Gastroesophageal sphincter (tissue), 4 donors: ENCODE results near the gene PRRG2. TPM values are rescaled to one million over a fixed set of nuclear protein-coding genes. Genes with fewer than 3 reads are reported as not detected.

ENCODE experiments used
- ATAC-seq: fragments of 150-250 bp; one replicate; pipeline ENCODE4 v1.9.1; 2016; ENCODE audit warnings: mild to moderate bottlenecking, moderate library complexity
- H3K27ac ChIP-seq, 4 donors: fragments of 200-600 bp; sonication (generic) in 3 of 4; 1 replicate in 3 of 4; 2 replicates in 1 of 4; pipeline ENCODE4 v1.5.1; 2016 to 2019
- H3K27me3 ChIP-seq: fragments of 200-600 bp; sonication (generic); one replicate; pipeline ENCODE4 v1.5.1; 2019
- H3K36me3 ChIP-seq, 2 donors: fragments of 200-600 bp; sonication (generic); one replicate each; pipeline ENCODE4 v1.5.1; 2019; ENCODE audit warnings: control low read depth in 1 of 2
- H3K4me1 ChIP-seq, 3 donors: fragments of 200-600 bp; sonication (generic); 1 replicate in 2 of 3; 2 replicates in 1 of 3; pipeline ENCODE4 v1.5.1; 2016 to 2019; ENCODE audit warnings: control low read depth in 2 of 3
- H3K4me3 ChIP-seq, 2 donors: fragments of 200-600 bp; sonication (generic); one replicate each; pipeline ENCODE4 v1.5.1; 2019; ENCODE audit warnings: mild to moderate bottlenecking in 1 of 2, moderate library complexity in 1 of 2
- H3K9me3 ChIP-seq, 3 donors: fragments of 200-600 bp; sonication (generic); one replicate each; pipeline ENCODE4 v1.5.1; 2017 to 2019; ENCODE audit warnings: control low read depth in 2 of 3
- CTCF ChIP-seq, 4 experiments: fragments of 200-600 bp in 2 of 4; fragments of 450-650 bp in 2 of 4; sonication (generic) in 1 of 4; IDR thresholded peaks; one replicate each; pipeline ENCODE4 v1.5.1; 2017 to 2019; ENCODE audit warnings: antibody characterized with exemption in 4 of 4, mild to moderate bottlenecking in 2 of 4, moderate library complexity in 2 of 4
- EP300 ChIP-seq: sonication (generic); formaldehyde crosslinking; IDR thresholded peaks from one replicate; pipeline ENCODE4 v1.6.1; 2017; ENCODE audit warnings: antibody characterized with exemption, mild to moderate bottlenecking
- POLR2A ChIP-seq, 2 donors: fragments of 450-650 bp; IDR thresholded peaks; one replicate each; pipeline ENCODE4 v1.6.1; 2017; ENCODE audit warnings: antibody characterized with exemption in 2 of 2, mild to moderate bottlenecking in 2 of 2, moderate library complexity in 1 of 2
- POLR2AphosphoS5 ChIP-seq: sonication (generic); formaldehyde crosslinking; IDR thresholded peaks from one replicate; pipeline ENCODE4 v1.6.1; 2017; ENCODE audit warnings: antibody characterized with exemption
- WGBS, 2 donors: methylation state at CpG; one replicate each; pipeline ENCODE4 v1.1.5; 2018; ENCODE audit warnings: low coverage in 1 of 2; 5-methylcytosine and 5-hydroxymethylcytosine counted together
- total RNA-seq, 4 donors: library from RNA; depleted of rRNA; stranded (reverse); fragments of >200 nt; gene quantifications; one replicate each; pipeline ENCODE4 v1.1.0, GENCODE V29; 2016

The PRRG2 gene
- total RNA-seq, 4 donors from 2014 or later = 1.0 to 1.1 TPM; not detected in 2

DNA sequence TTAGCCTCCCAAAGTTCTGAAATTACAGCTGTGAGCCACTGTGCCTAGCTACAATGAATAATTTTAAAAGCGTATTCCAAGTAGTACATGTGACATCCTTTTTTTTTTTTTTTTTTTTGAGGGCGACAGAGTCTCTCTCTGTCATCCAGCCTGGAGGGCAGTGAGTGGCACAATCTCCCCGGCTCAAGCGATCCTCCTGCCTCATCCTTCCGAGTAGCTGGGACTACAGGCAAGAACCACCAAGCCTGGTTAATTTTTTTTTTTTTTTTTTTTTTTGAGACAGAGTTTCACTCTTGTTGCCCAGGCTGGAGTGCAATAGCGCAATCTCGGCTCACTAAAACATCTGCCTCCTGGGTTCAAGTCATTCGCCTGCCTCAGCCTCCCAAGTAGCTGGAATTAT lies 6.1 kb downstream of the PRRG2 start:
- H3K36me3 ChIP-seq = no peaks in the 10 kb centered on the region
- 67 to 71% methylated on average over 5 to 7 of the region's 8 CpGs for WGBS, 2 donors
- no peak for ATAC-seq
- peaks cover 0 to 19% (median under 1%) of the 10 kb centered on the region in 3 donors for H3K4me1 ChIP-seq
- H3K27me3 ChIP-seq = no peaks in the 10 kb centered on the region
- no peaks in the 10 kb centered on the region for H3K9me3 ChIP-seq
- no peak overlapping the region for H3K4me3 ChIP-seq
- no peak overlapping the region for H3K27ac ChIP-seq
- TF ChIP-seq CTCF (IDR thresholded peaks at IDR 0.05) = no peak
- TF ChIP-seq EP300 = no peak
- no peak for TF ChIP-seq POLR2A (IDR thresholded peaks at IDR 0.05)
- TF ChIP-seq POLR2AphosphoS5 = no peak

DNA sequence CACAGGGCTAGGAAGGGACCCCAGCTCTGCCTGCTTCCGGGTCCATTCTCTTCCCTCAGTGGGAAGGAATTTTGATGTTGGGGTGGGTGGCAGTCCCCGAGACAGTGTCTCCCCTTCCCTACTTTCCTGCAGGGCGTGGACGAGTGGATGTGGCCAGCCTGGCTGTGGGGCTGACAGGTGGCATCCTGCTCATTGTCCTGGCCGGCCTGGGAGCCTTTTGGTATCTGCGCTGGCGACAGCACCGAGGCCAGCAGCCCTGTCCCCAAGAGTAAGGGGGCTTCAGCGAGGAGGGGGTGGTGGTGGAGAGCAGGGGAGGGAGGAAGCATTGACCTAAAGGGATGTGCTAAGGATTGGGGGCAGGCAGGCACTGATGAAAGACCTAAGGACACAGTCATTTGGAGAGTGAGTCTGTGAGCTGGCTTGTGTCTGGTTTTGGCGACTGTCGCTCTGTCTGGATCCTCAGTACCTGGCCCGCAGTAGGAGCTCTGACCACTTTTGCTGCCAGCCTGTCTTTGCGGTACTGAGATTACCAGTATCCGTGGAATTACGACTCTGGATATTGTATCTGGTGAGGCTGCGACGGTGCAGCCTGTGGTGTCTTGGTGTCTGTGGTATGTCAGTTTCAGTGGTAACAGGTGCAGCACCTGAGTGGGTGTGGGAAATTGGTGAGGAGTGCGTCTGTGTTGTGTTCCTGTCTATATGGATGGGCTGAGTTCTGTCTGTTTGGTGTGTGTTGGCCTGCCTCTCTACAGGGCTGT lies 7.4 kb downstream of the PRRG2 start:
- ATAC-seq = no peak
- no peak overlapping the region for H3K27ac ChIP-seq
- 74% methylated on average over 9 of the region's 18 CpGs; no CpG with 5 or more reads in 1 of the 2 donors for WGBS, 2 donors
- no peaks in the 10 kb centered on the region for H3K36me3 ChIP-seq
- no peaks in the 10 kb centered on the region for H3K9me3 ChIP-seq
- no peak overlapping the region for H3K4me3 ChIP-seq
- H3K4me1 ChIP-seq = peaks cover 0 to 32% (median 9%) of the 10 kb centered on the region in 3 donors
- H3K27me3 ChIP-seq = no peaks in the 10 kb centered on the region
- TF ChIP-seq CTCF (IDR thresholded peaks at IDR 0.05) (no peak), EP300 (no peak), POLR2A (IDR thresholded peaks at IDR 0.05) (no peak), POLR2AphosphoS5 (no peak)

GRCh38 chr19:49589502-49589905 lies 8.4 kb downstream of the PRRG2 start:
- TF ChIP-seq EP300 (no peak), POLR2A (IDR thresholded peaks at IDR 0.05) (no peak), CTCF (IDR thresholded peaks at IDR 0.05) (no peak)
- ATAC-seq = no peak
- H3K27me3 ChIP-seq = no peaks in the 10 kb centered on the region
- H3K4me1 ChIP-seq = peaks cover 0 to 42% (median 12%) of the 10 kb centered on the region in 3 donors
- H3K27ac ChIP-seq = peak overlapping the region; percentile 63 to 98 (median 94)
- peak overlapping the region in 1 of 2 donors; percentile 94 for H3K4me3 ChIP-seq
- 46 to 68% methylated on average over 2 to 4 of the region's 5 CpGs for WGBS, 2 donors
- peaks cover 0 to 6% of the 10 kb centered on the region in 2 donors for H3K36me3 ChIP-seq
- no peaks in the 10 kb centered on the region for H3K9me3 ChIP-seq

DNA sequence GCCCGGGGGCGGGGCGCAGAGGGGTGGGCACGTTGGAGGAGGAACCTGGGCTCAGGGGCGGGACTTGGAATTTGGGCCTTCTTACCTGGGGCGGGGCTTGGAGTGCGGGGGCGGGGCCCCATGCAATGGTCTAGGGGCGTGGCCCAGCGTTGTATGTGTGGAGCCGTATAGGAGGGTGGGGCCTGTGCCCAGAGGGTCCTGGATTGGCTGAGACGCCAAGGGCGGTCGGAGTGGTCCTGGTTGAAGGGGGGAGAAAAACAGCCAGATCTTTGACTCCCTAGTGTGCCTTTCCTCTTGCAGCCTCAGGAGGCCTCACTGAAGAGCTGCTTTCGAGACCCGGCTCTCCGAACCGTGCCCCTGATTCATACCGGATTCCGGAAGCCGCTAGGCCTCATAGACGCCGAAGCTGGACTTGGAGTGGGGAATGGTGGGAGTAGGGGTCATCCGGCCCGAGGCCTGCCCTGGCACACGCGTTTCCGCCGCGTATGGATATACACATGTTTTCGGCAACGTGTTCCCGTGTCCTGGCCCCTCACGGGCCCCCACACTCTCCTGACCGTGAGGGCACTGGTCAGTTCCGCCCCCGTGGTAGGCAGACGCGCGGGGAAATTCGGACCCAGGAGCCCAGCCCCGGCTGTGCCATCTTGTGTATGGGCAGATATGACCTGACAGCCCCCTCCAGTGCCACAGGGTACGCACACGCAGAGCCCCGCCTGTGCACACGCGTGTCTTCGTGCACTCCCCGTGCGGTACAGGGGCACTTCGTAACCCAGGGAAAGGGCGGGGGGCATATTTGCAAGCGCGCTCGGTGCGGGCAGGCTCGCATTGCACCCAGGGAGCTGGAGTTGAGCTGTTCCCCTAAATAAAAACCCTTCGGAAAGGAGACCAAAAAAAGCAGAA lies 9.2 kb downstream of the PRRG2 start:
- Histone ChIP-seq H3K9me3 (no peaks in the 10 kb centered on the region), H3K27ac (peak overlapping the region; percentile 63 to 98 (median 94)), H3K27me3 (no peaks in the 10 kb centered on the region), H3K4me1 (peaks cover 0 to 50% (median 12%) of the 10 kb centered on the region in 3 donors), H3K4me3 (peak overlapping the region; percentile 89 to 94), H3K36me3 (peaks cover 0 to 14% of the 10 kb centered on the region in 2 donors)
- peak; percentile 84 for ATAC-seq
- TF ChIP-seq CTCF (IDR thresholded peaks at IDR 0.05) (no peak), POLR2AphosphoS5 (peak; percentile 26), POLR2A (IDR thresholded peaks at IDR 0.05) (peak; percentile 22 to 59), EP300 (no peak)
- WGBS, 2 donors = 0 to 1% methylated on average over 5 to 27 of the region's 58 CpGs
